GM21576 (cell line): Measurements from ENCODE around the gene NAALADL2.
"Not testable (repeated sequence)": the region's sequence is repeated elsewhere in the genome, so short reads cannot be mapped to it uniquely, and the experiment has no call there.

Source experiments
- ATAC-seq: cut with Tn5 transposase; IDR thresholded peaks from one replicate; pipeline ENCODE4 v1.9.1; 2021; ENCODE audit warnings: mild to moderate bottlenecking, moderate library complexity; ENCODE audit not compliant: unreplicated experiment

NAALADL2 gene

DNA sequence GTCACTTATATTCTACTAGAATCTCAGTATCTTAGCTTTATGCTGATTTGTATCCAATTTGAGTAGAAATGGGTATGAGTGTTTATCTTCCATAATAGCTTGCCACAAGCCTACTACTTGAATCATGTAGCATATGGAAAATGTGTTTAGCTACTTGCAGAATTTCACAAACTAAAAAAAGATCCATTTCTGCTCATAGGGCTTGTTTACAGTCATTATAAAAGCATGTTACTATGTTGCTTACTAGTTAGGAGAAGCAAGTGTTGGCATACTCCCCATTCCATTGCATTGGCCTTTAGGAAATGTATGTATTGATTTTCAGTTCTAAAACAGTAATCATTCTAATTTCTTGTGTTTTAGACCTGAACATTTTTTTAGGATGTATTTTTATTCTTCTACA is 939.2 kb downstream of the NAALADL2 start:
- no peak for ATAC-seq

DNA sequence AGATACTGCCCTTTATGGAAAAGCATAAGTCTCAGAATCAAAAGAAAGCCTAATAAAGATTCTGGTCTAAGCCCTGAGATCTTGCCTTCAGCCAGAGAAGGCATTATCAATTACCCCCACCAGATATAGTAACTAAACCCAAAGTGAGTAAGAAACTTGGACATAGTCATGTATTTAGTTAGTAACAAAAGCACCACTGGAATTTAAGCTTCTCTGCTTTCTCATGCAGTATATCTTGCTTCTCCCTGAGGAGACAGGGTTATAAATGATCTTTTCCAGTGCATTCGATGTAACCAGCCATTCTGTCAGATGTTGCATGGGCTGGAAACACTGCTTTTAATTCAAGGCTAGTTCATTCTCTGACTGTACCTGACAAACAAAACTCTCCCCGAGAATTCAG is 946.7 kb downstream of the NAALADL2 start:
- ATAC-seq: no peak

GRCh38 chr3:175807175-175807574 is 948.0 kb downstream of the NAALADL2 start:
- no peak for ATAC-seq

GRCh38 chr3:175818811-175819464 is 959.8 kb downstream of the NAALADL2 start:
- no peak for ATAC-seq

DNA sequence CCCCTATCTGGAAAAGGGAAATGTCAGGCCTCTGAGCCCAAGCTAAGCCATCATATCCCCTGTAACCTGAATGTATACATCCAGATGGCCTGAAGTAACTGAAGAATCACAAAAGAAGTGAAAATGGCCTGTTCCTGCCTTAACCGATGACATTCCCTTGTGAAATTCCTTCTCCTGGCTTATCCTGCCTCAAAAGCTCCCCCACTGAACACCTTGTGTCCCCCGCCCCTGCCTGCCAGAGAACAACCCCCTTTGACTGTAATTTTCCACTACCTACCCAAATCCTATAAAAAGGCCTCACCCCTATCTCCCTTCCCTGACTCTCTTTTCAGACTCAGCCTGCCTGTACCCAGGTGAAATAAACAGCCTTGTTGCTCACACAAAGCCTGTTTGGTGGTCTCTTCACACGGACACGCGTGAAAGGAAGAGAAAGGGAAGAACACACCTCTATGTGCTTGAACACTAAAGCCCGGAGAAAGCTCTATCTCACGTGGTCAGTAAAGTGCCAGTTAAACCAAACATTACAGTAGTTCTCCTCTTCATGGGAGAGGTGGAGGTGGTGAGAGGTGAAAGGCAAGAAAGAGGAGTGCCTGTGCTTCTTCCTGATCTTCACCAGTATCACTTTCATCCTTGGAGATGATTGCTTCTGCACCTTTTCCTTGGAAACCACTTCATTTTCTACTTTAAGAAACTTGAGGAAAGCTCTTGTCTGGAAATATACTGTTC is 963.8 kb downstream of the NAALADL2 start:
- ATAC-seq: not testable (repeated sequence)

GRCh38 chr3:175825016-175825580 is 966.0 kb downstream of the NAALADL2 start:
- not testable (repeated sequence) for ATAC-seq

DNA sequence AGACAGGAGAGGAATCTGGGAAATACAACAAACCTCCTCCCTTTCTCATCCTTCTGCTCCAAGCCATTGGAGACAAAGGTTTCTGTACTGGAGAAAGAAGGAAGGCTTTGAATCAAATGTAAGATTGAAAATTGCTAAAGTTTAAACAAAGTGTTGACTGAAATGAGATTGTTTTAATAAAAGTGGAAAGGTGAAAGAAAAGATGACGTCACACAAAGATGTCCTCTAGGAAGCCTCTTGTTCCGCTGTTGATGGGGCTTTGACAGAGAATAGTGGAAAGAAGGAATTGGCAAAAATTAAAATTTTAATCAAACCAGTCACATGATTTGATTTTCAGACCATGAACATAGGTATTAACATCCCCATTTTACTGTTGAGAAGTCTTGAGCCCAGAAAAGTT is 967.6 kb downstream of the NAALADL2 start:
- no peak for ATAC-seq

GRCh38 chr3:175829809-175830208 is 970.7 kb downstream of the NAALADL2 start:
- ATAC-seq: not testable (repeated sequence)

- not testable (repeated sequence) for ATAC-seq
These were observed 976.6 kb downstream of the NAALADL2 start for GRCh38 chr3:175835763-175836162.

DNA sequence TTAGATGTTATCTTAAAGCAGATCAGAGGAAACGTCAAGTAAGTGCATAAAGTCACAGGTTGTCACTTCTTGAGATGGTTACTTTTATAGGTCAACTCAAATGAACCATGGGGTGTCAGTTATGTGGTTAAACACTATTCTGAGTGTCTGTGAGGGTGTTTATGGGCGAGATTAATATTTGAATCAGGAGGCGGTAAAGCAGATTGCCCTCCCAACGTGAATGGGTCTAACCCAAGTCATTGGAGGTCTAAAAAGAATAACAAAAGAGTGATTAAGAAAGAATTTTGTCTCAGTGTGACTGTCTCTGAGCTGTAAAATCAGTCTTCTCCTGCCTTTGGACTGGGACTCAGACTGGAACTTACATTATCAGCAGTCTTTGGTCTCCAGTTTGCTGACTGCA is 977.5 kb downstream of the NAALADL2 start:
- no peak for ATAC-seq

GRCh38 chr3:175837962-175838361 is 978.8 kb downstream of the NAALADL2 start:
- ATAC-seq: no peak

DNA sequence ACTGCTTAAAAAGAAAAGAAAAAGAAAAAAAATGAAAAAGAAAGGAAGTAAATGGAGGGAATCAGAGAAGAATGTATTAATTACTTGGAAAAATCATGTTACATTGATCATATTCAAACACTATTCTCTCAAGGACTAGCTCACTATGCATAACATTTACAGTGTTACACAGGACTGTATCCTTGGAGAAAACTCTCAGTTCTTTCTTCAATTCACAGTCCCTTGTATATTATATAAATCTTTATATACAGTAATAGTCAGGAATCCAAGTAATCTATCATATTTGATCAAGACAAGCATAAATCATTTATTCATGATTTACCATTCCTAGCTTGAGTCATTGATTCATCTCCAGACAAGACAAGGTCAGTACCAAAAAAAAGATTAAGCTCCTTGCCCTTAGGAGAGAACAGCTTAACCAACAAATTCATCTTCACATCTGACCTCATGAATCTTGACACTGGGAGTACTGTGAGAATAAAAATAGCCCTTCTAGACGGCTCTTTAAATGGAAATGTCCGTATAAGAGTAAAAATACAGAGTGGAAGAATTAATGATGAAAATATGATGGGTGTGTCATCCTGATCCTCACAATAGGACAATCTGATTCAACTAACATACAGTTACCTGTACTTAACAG is 980.4 kb downstream of the NAALADL2 start:
- ATAC-seq: no peak

DNA sequence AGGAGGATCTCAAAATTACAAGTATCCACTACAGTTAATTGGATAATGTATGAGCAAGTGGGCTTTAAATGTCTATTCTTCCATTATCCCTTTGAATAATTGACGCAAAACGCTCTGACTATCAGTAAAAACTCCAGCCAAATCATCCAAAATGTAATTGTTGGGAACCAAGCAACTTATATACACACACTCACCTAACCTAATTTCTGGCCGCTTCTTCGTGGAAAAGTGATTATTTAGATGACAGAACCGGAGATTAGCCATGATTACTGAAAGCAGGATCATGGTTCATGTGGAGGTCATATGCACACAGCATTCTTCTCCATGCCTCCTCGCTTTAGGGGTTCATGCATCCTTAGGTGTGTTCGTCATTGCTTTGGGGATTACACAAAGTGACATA is 992.4 kb downstream of the NAALADL2 start:
- no peak for ATAC-seq

DNA sequence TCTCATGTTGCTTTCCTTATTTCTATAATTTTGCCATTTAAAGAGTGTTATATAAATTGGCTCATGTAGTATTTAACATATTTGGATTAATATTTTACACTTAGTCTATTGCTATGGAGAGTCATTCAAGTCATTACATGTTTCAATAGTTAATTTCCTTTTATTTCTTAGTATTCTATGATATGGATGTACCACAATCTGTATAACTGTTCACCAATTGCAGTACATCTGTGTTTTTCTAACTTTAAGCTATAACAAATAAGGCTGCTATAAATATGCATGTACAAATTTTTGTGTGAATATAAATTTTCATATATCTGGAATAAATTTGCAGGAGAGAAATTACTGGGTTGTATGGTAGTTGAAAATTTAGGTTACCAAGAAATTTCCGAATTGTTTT is 993.4 kb downstream of the NAALADL2 start:
- ATAC-seq: no peak

- ATAC-seq: no peak
These were observed 998.6 kb downstream of the NAALADL2 start for GRCh38 chr3:175857666-175858270.
